ENCODE data around the gene TTBK2.

DNA sequence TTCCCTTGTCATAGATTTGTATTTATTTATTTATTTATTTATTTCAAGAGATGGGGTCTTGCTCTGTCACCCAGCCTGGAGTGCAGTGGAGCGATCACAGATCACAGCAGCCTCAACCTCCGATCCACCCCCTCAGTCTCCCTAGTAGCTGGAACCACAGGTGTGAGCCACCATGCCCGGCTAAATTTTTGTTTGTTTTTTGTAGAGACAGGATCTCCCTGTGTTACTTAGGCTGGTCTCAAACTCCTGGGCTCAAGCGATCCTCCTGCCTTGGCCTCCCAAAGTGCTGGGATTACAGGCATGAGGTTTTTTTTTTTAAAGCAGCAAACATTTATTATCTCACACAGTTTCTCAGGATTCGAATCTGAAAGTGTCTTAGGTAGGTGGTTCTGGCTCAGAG is 2.5 kb downstream of the TTBK2 start:
- TF ChIP-seq CTCF (IDR thresholded peaks at IDR 0.05): no peak
- no peak for TF ChIP-seq EZH2 (IDR thresholded peaks at IDR 0.05; ENCODE audit: borderline replicate concordance, insufficient read depth, low read depth, low read length, poor library complexity, severe bottlenecking)

Measured in B cell (primary cell).